Vagina (tissue), 2 donors: Measurements from ENCODE around the gene SETD3.

Experiments used
- POLR2A ChIP-seq, 2 donors: fragments of 450-650 bp; IDR thresholded peaks; one replicate each; pipeline ENCODE4 v1.6.1; 2017; ENCODE audit warnings: antibody characterized with exemption in 2 of 2, mild to moderate bottlenecking in 2 of 2, moderate library complexity in 2 of 2
- POLR2AphosphoS5 ChIP-seq, 2 donors: sonication (generic); formaldehyde crosslinking; IDR thresholded peaks; one replicate each; pipeline ENCODE4 v1.9.0; 2017; ENCODE audit warnings: antibody characterized with exemption in 2 of 2, mild to moderate bottlenecking in 2 of 2, low read depth in 1 of 2; ENCODE audit not compliant: insufficient read depth in 1 of 2
- TF ChIP-seq, protein P1 (sequence below), 3 experiments: fragments of 450-650 bp in 2 of 3; fragments of 200-600 bp in 1 of 3; sonication (generic) in 1 of 3; IDR thresholded peaks; one replicate each; pipeline ENCODE4 v1.5.1; 2017 to 2019; ENCODE audit warnings: antibody characterized with exemption in 3 of 3, mild to moderate bottlenecking in 2 of 3, moderate library complexity in 2 of 3

DNA sequence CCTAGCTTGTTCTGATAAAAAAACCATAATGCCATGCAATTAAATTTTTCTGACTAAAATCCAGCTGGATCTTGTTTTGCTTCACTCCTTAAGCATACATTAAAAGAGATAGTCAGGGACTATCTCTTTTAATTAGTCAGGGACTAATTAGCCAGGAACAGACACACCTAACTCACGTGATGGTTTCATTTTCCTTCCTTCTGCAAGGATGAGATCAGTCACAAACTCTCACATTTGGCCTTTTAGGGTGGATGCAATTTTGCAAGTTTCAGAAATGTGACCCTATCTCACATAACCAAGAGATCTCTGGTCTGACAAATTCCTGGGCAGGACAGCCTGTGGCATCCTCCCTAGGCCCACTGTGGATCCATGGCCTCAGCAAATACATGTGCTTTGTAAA lies 62.4 kb downstream of the SETD3 start:
- TF ChIP-seq, protein P1, sequence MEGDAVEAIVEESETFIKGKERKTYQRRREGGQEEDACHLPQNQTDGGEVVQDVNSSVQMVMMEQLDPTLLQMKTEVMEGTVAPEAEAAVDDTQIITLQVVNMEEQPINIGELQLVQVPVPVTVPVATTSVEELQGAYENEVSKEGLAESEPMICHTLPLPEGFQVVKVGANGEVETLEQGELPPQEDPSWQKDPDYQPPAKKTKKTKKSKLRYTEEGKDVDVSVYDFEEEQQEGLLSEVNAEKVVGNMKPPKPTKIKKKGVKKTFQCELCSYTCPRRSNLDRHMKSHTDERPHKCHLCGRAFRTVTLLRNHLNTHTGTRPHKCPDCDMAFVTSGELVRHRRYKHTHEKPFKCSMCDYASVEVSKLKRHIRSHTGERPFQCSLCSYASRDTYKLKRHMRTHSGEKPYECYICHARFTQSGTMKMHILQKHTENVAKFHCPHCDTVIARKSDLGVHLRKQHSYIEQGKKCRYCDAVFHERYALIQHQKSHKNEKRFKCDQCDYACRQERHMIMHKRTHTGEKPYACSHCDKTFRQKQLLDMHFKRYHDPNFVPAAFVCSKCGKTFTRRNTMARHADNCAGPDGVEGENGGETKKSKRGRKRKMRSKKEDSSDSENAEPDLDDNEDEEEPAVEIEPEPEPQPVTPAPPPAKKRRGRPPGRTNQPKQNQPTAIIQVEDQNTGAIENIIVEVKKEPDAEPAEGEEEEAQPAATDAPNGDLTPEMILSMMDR (IDR thresholded peaks at IDR 0.05) = no peak
- no peak for TF ChIP-seq POLR2A (IDR thresholded peaks at IDR 0.05)
- TF ChIP-seq POLR2AphosphoS5 (IDR thresholded peaks at IDR 0.05; ENCODE audit: insufficient read depth in 1 of 2, low read depth in 1 of 2) = no peak
